HepG2 (cell line): Measurements from ENCODE around the gene TAAR5. TPM values are rescaled to one million over a fixed set of nuclear protein-coding genes. Genes with fewer than 3 reads are reported as not detected.

Source experiments
- ATAC-seq: fragments of 200-7000 bp; cut with Tn5 transposase; 3 replicates; pipeline ENCODE4 v1.9.1; 2020; ENCODE audit warnings: mild to moderate bottlenecking, moderate library complexity
- BruUV-seq: library from RNA; stranded (reverse); fragments of 400-500 nt; replicated peaks from 2 replicates; lab custom pipeline; 2021; lab: Mats Ljungman, UMichigan
- CTCF ChIA-PET: fragments of 300-600 bp; formaldehyde crosslinking; extraction: SDS; loops from one replicate; lab custom pipeline; 2021; ENCODE audit warnings: low total read pairs, inconsistent platforms, low intra/inter-chr PET ratio; lab: Yijun Ruan, JAX
- POLR2A ChIA-PET: fragments of 350-600 bp; sonication (Branson Sonifier 250); formaldehyde crosslinking; loops from one replicate; lab custom pipeline; 2020; ENCODE audit warnings: antibody characterized with exemption, inconsistent platforms; lab: Yijun Ruan, JAX
- DNase-seq: peaks from one replicate; pipeline ENCODE4 v3.0.0-alpha.2; 2015; ENCODE audit warnings: low spot score
- FAIRE-seq: peaks from 3 replicates; lab custom pipeline; 2011; peaks lifted over from hg19 to GRCh38; lab: Jason Lieb, UNC
- H2AFZ ChIP-seq: one replicate; pipeline ENCODE4 v1.6.1; 2011; ENCODE audit warnings: low read length, inconsistent platforms
- H3K27ac ChIP-seq: fragments of 300-600 bp; 3 replicates; pipeline ENCODE4 v1.8.0; 2011; ENCODE audit warnings: mixed run types, mild to moderate bottlenecking, mixed read lengths, low read length, inconsistent platforms; ENCODE audit not compliant: insufficient read depth; ENCODE audit errors: extremely low read length
- H3K27me3 ChIP-seq, 2 experiments: fragments of 200-600 bp in 1 of 2; 2 replicates in 1 of 2; 3 replicates in 1 of 2; pipeline versions ENCODE4 v1.6.0 to v1.8.0; 2011; ENCODE audit warnings: low read length in 2 of 2, mild to moderate bottlenecking in 2 of 2, moderate library complexity in 2 of 2, inconsistent platforms in 1 of 2; ENCODE audit not compliant: insufficient read depth in 2 of 2, control insufficient read depth in 1 of 2
- H3K36me3 ChIP-seq, 2 experiments: fragments of 200-600 bp in 1 of 2; replicated peaks in 1 of 2; 2 replicates in 1 of 2; 3 replicates in 1 of 2; pipeline versions ENCODE4 v1.5.1 to v1.8.0; 2011; ENCODE audit warnings: low read length in 2 of 2, inconsistent platforms in 1 of 2; ENCODE audit not compliant: insufficient read depth in 2 of 2, control insufficient read depth in 1 of 2
- H3K4me1 ChIP-seq: 2 replicates; pipeline ENCODE4 v1.5.1; 2012; ENCODE audit warnings: low read length, inconsistent platforms; ENCODE audit not compliant: insufficient read depth
- H3K4me2 ChIP-seq: 2 replicates; pipeline ENCODE4 v1.6.0; 2011; ENCODE audit warnings: low read depth, low read length, inconsistent platforms
- H3K4me3 ChIP-seq, 3 experiments: fragments of 200-600 bp in 1 of 3; sonication (generic), shearing (Covaris generic) in 1 of 3; replicated peaks in 1 of 3; 2 replicates each; pipeline ENCODE4 v1.5.1; 2011 to 2016; ENCODE audit warnings: low read length in 3 of 3, inconsistent platforms in 2 of 3, low read depth in 2 of 3, mild to moderate bottlenecking in 2 of 3, control low read depth in 1 of 3, mixed read lengths in 1 of 3; ENCODE audit not compliant: insufficient read depth in 1 of 3
- H3K79me2 ChIP-seq: one replicate; pipeline ENCODE4 v1.6.1; 2011; ENCODE audit warnings: low read length, inconsistent platforms; ENCODE audit not compliant: insufficient read depth
- H3K9ac ChIP-seq: 2 replicates; pipeline ENCODE4 v1.6.0; 2011; ENCODE audit warnings: mild to moderate bottlenecking, low read depth, low read length, inconsistent platforms; ENCODE audit not compliant: insufficient read depth
- H3K9me3 ChIP-seq: 2 replicates; pipeline ENCODE4 v1.5.1; 2012; ENCODE audit warnings: mild to moderate bottlenecking, low read length
- H4K20me1 ChIP-seq: 2 replicates; pipeline ENCODE4 v1.6.0; 2011; ENCODE audit warnings: inconsistent platforms, mild to moderate bottlenecking, low read length, moderate library complexity; ENCODE audit not compliant: insufficient read depth
- GTF2F1 ChIP-seq: fragments of 150-350 bp; IDR thresholded peaks from 2 replicates; pipeline ENCODE4 v1.6.1; 2014; ENCODE audit warnings: low read length
- MIXL1 ChIP-seq: IDR thresholded peaks from 2 replicates; pipeline ENCODE4 v1.6.1; 2016
- SETDB1 ChIP-seq: sonication (generic); formaldehyde crosslinking; IDR thresholded peaks from 2 replicates; pipeline ENCODE4 v1.5.1; 2020; ENCODE audit warnings: missing genetic modification reagents, mild to moderate bottlenecking, borderline replicate concordance
- SNAPC2 ChIP-seq: sonication (generic); formaldehyde crosslinking; IDR thresholded peaks from 2 replicates; pipeline ENCODE4 v1.8.1; 2022; ENCODE audit warnings: mild to moderate bottlenecking, missing genetic modification reagents
- TRIM24 ChIP-seq: sonication (generic); formaldehyde crosslinking; IDR thresholded peaks from 2 replicates; pipeline ENCODE4 v1.8.0; 2022; ENCODE audit warnings: mild to moderate bottlenecking, missing genetic modification reagents
- ZMYM3 ChIP-seq: sonication (generic); formaldehyde crosslinking; IDR thresholded peaks from 2 replicates; pipeline ENCODE4 v1.5.1; 2020; ENCODE audit warnings: mild to moderate bottlenecking, missing genetic modification reagents
- ZNF451 ChIP-seq: sonication (generic); formaldehyde crosslinking; IDR thresholded peaks from 2 replicates; pipeline ENCODE4 v1.5.0; 2020; ENCODE audit warnings: mild to moderate bottlenecking, missing genetic modification reagents
- WGBS: methylation state at CpG from one replicate; pipeline ENCODE4 v1.1.6; 2017; ENCODE audit warnings: low lambda C conversion rate; 5-methylcytosine and 5-hydroxymethylcytosine counted together
- in situ Hi-C: cut with HindIII; loops from 2 replicates; pipeline ENCODE4 v1.10.0; 2017; ENCODE audit warnings: low pct_unique_long_range_greater_than_20kb; ENCODE audit not compliant: extremely low pct_ligation_motif_present
- intact Hi-C: fragments of 100-400 bp; cut with micrococcal nuclease; formaldehyde crosslinking; loops from one replicate; pipeline ENCODE4 v1.10.0; 2022; ENCODE audit not compliant: unreplicated experiment
- polyA plus RNA-seq, 8 experiments: library from polyadenylated mRNA; depleted of rRNA in 3 of 8; stranded (reverse) in 7 of 8; unstranded in 1 of 8; fragments of >200 nt; fragmentation: Illumina TruSeq in 4 of 8; extraction: Trizol in 4 of 8; gene quantifications; 2 replicates each; pipeline versions ENCODE4 v1.2.1 to v1.2.3, GENCODE V29; 2011 to 2016; ENCODE audit warnings: low read depth in 4 of 8, missing spikeins in 1 of 8, mixed read lengths in 1 of 8; ENCODE audit not compliant: insufficient read depth in 1 of 8
- total RNA-seq, 5 experiments: library from RNA; depleted of rRNA; stranded (reverse); fragments of >200 nt; fragmentation: Illumina TruSeq; extraction: Trizol; gene quantifications; 2 replicates each; pipeline ENCODE4 v1.2.3, GENCODE V29; 2016; ENCODE audit warnings: low read depth in 1 of 5
- TF ChIP-seq, protein P1 (sequence below): IDR thresholded peaks from 2 replicates; pipeline ENCODE4 v1.6.1; 2018; ENCODE audit warnings: missing genetic modification reagents, mild to moderate bottlenecking, missing compliant biosample characterization
- TF ChIP-seq, protein P2 (sequence below): sonication (generic); formaldehyde crosslinking; IDR thresholded peaks from 2 replicates; pipeline ENCODE4 v1.5.0; 2020; ENCODE audit warnings: missing genetic modification reagents
- TF ChIP-seq, protein P3 (sequence below), 2 experiments: fragments of 450-650 bp in 1 of 2; sonication (generic) in 1 of 2; formaldehyde crosslinking in 1 of 2; IDR thresholded peaks; 2 replicates each; pipeline versions ENCODE4 v1.6.1 to v1.8.0; 2016 to 2022; ENCODE audit warnings: antibody characterized with exemption in 1 of 2, mild to moderate bottlenecking in 1 of 2, missing genetic modification reagents in 1 of 2
- TF ChIP-seq, protein P4 (sequence below): sonication (generic); formaldehyde crosslinking; IDR thresholded peaks from 2 replicates; pipeline ENCODE4 v1.5.0; 2020; ENCODE audit warnings: missing genetic modification reagents, mild to moderate bottlenecking, borderline replicate concordance

Gene TAAR5
- total and polyA plus RNA-seq, 2 of the 13 experiments (the other 11 are each of a cell fraction or from before 2014, with no cell fraction given) = not detected

DNA sequence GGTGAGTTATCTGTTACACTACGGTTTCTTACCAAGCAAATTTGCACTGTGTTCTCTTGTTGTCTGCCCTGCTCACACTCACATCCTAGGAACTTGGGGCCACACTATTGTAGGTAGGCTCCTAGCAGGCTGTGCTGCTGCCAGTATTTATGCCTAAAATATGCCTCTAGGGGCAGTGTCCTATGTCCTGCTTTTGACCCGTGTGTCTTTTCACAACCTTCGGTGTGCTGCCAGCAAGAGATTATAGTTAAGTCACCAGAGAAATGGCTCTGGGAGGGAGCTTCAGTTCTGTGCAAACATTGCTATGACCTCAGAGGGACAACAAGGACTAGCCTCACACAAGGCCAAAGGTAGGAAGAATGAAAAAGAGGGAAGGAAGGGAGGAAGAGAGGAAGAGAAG is 8.9 kb upstream of the TAAR5 start (continued):
- no peak for TF ChIP-seq SNAPC2 (CRISPR knock-in tag)
- TF ChIP-seq, protein P1, sequence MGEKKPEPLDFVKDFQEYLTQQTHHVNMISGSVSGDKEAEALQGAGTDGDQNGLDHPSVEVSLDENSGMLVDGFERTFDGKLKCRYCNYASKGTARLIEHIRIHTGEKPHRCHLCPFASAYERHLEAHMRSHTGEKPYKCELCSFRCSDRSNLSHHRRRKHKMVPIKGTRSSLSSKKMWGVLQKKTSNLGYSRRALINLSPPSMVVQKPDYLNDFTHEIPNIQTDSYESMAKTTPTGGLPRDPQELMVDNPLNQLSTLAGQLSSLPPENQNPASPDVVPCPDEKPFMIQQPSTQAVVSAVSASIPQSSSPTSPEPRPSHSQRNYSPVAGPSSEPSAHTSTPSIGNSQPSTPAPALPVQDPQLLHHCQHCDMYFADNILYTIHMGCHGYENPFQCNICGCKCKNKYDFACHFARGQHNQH (CRISPR knock-in tag) = no peak

DNA sequence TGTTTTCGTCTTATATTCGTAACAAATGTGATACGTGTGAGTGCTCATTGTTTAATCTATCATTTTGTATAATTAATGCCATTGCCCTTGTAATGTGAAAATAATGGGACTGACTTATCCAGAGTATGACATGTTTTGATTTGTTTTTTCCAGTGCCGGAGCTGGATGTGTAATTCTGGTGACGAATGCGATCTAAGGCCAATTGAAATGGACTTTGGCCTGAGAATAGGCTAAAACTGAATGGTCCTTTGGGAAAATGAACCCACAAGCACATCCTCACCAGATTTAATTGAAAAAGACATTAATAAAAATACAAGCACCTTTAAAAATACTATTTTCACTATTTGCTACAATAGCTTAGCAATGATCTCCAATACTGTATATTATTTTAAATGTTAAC is 6.7 kb upstream of the TAAR5 start:
- POLR2A ChIA-PET = no interaction called here
- BruUV-seq = no TSS peak
- ATAC-seq = no peak

More for the DNA sequence above, 6.7 kb upstream of the TAAR5 start:
- intact Hi-C loops (loop anchor here (5.0 kb wide), 2 partner anchors 46 to 171 kb away; no protein-coding TSS in a partner anchor), in situ Hi-C loops (no loop called here)
- Histone ChIP-seq H3K4me1 (no peaks in the 10 kb centered on the region), H3K27ac (no peak overlapping the region), H2AFZ (no peak overlapping the region), H3K4me2 (no peak overlapping the region)
- TF ChIP-seq MIXL1 (no peak), TRIM24 (CRISPR knock-in tag) (no peak), ZMYM3 (CRISPR knock-in tag) (no peak), ZNF451 (CRISPR knock-in tag) (no peak), GTF2F1 (no peak), SETDB1 (CRISPR knock-in tag) (no peak)
- TF ChIP-seq, protein P2, sequence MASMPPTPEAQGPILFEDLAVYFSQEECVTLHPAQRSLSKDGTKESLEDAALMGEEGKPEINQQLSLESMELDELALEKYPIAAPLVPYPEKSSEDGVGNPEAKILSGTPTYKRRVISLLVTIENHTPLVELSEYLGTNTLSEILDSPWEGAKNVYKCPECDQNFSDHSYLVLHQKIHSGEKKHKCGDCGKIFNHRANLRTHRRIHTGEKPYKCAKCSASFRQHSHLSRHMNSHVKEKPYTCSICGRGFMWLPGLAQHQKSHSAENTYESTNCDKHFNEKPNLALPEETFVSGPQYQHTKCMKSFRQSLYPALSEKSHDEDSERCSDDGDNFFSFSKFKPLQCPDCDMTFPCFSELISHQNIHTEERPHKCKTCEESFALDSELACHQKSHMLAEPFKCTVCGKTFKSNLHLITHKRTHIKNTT (CRISPR knock-in tag) = no peak
- TF ChIP-seq, protein P3, sequence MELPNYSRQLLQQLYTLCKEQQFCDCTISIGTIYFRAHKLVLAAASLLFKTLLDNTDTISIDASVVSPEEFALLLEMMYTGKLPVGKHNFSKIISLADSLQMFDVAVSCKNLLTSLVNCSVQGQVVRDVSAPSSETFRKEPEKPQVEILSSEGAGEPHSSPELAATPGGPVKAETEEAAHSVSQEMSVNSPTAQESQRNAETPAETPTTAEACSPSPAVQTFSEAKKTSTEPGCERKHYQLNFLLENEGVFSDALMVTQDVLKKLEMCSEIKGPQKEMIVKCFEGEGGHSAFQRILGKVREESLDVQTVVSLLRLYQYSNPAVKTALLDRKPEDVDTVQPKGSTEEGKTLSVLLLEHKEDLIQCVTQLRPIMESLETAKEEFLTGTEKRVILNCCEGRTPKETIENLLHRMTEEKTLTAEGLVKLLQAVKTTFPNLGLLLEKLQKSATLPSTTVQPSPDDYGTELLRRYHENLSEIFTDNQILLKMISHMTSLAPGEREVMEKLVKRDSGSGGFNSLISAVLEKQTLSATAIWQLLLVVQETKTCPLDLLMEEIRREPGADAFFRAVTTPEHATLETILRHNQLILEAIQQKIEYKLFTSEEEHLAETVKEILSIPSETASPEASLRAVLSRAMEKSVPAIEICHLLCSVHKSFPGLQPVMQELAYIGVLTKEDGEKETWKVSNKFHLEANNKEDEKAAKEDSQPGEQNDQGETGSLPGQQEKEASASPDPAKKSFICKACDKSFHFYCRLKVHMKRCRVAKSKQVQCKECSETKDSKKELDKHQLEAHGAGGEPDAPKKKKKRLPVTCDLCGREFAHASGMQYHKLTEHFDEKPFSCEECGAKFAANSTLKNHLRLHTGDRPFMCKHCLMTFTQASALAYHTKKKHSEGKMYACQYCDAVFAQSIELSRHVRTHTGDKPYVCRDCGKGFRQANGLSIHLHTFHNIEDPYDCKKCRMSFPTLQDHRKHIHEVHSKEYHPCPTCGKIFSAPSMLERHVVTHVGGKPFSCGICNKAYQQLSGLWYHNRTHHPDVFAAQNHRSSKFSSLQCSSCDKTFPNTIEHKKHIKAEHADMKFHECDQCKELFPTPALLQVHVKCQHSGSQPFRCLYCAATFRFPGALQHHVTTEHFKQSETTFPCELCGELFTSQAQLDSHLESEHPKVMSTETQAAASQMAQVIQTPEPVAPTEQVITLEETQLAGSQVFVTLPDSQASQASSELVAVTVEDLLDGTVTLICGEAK (IDR thresholded peaks at IDR 0.05) = no peak
- TF ChIP-seq, protein P3 (CRISPR knock-in tag; IDR thresholded peaks at IDR 0.05) = no peak
- TF ChIP-seq, protein P4, sequence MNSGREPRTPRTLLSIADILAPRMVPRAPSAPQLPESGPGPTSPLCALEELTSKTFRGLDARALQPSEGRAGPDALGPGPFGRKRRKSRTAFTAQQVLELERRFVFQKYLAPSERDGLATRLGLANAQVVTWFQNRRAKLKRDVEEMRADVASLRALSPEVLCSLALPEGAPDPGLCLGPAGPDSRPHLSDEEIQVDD (CRISPR knock-in tag) = no peak
- TF ChIP-seq, all 625 proteins: peak for 0
- Histone ChIP-seq H3K9ac (no peak overlapping the region), H3K27me3 (no peaks in the 10 kb centered on the region; a peak in 1 of 5 replicates), H3K79me2 (no peaks in the 10 kb centered on the region), H3K36me3 (no peaks in the 10 kb centered on the region), H4K20me1 (no peaks in the 10 kb centered on the region), H3K4me3 (no peak overlapping the region), H3K9me3 (no peaks in the 10 kb centered on the region)
- 20% methylated on average over 6 of the region's 6 CpGs for WGBS
- DNase-seq = no peak
- no peak for FAIRE-seq
- CTCF ChIA-PET = no interaction called here
